GM18499 (cell line): ENCODE results near the gene CPNE7.
"Not testable (repeated sequence)": the region's sequence is repeated elsewhere in the genome, so short reads cannot be mapped to it uniquely, and the experiment has no call there.

ENCODE experiments used
- ATAC-seq: cut with Tn5 transposase; IDR thresholded peaks from one replicate; pipeline ENCODE4 v1.9.1; 2021; ENCODE audit warnings: moderate number of reproducible peaks; ENCODE audit not compliant: insufficient read depth, unreplicated experiment

The CPNE7 gene

GRCh38 chr16:89618109-89618998 is 42.8 kb downstream of the CPNE7 start:
- no peak for ATAC-seq

- no peak for ATAC-seq
Observed at GRCh38 chr16:89619840-89620239, 44.3 kb downstream of the CPNE7 start.

GRCh38 chr16:89620406-89620841 is 44.9 kb downstream of the CPNE7 start:
- ATAC-seq: no peak

GRCh38 chr16:89621136-89621697 is 45.7 kb downstream of the CPNE7 start:
- no peak for ATAC-seq

- ATAC-seq: no peak
Observed at GRCh38 chr16:89621698-89622409, 46.3 kb downstream of the CPNE7 start.

- ATAC-seq: no peak
Observed at GRCh38 chr16:89623511-89624261, 48.1 kb downstream of the CPNE7 start.

GRCh38 chr16:89624777-89625761 is 49.5 kb downstream of the CPNE7 start:
- ATAC-seq: no peak

DNA sequence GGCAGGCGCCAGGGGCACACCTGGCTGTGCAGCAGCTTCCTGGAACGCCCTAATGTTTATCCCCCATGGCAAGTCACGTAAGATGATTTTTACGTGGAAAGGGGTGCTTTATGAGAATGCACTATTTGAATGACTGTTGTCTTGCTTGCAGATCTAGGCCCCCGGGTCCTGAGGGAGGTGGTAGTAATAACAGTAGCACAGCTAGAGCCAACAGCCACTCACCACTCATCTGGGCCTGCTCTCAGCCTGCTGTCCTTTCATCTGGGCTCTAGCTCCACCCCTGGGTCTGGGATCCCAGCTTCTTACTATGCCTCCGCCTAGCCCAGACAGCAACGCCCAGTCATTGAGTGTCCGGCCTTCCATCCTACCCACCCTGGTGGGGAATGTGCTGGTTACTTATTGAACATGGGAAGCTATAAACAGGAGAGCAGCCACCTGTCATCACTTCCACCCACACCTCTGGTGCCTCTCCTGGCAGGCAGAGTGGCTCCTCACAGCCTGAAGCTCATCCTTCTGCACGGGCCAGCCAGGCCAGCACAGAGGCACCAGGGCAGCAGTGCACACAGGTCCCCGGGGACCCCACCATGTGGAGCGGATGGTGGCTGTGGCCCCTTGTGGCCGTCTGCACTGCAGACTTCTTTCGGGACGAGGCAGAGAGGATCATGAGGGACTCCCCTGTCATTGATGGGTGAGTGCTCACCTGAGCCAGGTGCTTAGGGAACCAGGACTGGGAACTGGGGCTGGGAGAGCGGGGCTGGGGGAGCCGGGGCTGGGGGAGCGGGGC is 54.5 kb downstream of the CPNE7 start:
- ATAC-seq: no peak

DNA sequence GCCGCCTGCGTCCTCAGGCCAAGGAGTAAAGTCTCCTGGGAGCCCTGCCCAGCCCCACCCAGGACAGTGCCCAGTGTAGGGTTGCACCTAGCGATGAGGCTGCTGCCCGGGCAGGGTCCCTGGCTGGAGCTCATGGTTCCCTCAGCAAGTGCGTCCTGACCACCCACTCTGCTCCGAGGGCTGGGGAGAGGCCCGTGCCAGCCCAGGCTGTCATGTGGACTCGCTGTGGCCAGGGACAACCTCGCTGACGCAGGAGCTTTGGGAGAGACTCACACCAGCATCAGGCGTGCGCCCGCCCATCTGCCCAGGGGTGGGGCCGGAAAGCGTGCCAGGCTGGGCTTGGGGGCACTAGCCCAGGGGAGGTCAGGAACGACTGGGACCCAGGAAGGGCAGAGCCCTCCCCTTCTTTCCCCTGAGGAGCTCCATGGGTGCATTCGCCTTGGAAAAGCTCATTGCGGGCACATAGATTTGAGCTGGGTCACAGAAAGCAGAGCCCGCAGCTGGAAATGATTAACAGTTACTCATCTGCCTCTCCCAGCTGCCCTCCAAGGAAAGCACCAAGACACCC is 57.6 kb downstream of the CPNE7 start:
- ATAC-seq: no peak

- not testable (repeated sequence) for ATAC-seq
Observed at GRCh38 chr16:89634463-89635385, 59.2 kb downstream of the CPNE7 start.

- no peak for ATAC-seq
Observed at GRCh38 chr16:89636663-89637062, 61.1 kb downstream of the CPNE7 start.

- no peak for ATAC-seq
Observed at GRCh38 chr16:89637379-89637778, 61.8 kb downstream of the CPNE7 start.

DNA sequence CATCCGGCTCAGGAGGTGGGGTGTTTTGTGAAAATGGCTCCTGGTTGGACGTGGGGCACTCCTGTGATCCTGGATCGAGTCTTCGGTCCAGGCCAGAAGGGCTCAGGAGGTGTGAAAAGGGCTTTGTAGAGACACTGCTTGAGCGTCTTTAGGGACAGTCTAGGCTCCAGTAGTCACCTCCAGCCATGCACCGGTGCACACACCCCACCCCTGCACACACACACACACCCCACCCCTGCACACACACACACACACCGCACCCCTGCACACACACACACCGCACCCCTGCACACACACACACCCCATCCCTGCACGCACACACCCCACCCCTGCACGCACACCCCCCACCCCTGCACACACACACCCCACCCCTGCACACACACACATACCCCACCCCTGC is 62.9 kb downstream of the CPNE7 start:
- no peak for ATAC-seq

DNA sequence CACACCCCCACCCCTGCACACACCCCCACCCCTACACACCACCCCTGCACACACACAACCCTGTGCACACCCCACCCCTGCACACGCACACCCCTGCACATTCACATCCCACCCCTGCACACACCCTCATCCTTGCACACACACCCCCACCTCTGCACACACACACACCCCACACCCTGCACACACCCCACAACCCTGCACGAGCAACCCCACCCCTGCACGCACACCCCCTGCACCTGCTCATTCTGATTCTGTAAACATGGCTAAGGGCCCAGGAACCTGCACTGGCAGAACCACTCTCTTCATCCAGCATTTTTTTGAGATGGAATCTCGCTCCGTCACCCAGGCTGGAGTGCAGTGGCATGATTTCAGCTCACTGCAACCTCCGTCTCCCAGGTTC is 63.8 kb downstream of the CPNE7 start:
- ATAC-seq: no peak

- ATAC-seq: no peak
Observed at GRCh38 chr16:89641458-89642119, 66.0 kb downstream of the CPNE7 start.

DNA sequence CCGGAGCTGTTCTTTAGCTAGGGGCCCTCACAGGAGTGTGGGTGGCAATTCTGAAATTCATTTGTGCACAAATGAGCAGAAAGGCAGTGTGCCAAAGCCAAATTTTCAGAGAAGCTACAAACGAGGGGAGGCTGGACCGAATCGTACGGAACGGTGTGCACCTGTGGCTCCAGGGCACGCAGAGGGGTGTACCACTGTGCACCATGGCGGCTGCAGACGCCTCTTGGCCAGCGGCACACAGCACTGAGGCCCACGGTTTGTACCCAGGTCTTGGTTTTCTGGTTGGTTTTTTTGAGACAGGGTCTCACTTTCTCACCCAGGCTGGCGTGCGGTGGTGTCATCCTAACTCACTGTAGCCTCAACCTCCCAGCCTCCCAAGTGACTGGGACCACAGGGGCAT is 67.0 kb downstream of the CPNE7 start:
- no peak for ATAC-seq
